PC-3 (cell line): ENCODE results near the gene SMC1B.

Source experiments
- EZH2 ChIP-seq: fragments of 300-600 bp; sonication (generic); IDR thresholded peaks from one replicate; pipeline ENCODE4 v1.6.1; 2017; ENCODE audit warnings: antibody characterized with exemption, mild to moderate bottlenecking, low read length; ENCODE audit not compliant: unreplicated experiment
- EZH2phosphoT487 ChIP-seq: fragments of 300-600 bp; sonication (generic); IDR thresholded peaks from 2 replicates; pipeline ENCODE4 v1.6.1; 2018; ENCODE audit warnings: mild to moderate bottlenecking, antibody characterized with exemption, low read length, borderline replicate concordance
- TF ChIP-seq, protein P1 (sequence below): fragments of 300-600 bp; sonication (generic); conservative IDR thresholded peaks from 2 replicates; pipeline ENCODE4 v1.5.1; 2017; ENCODE audit warnings: antibody characterized with exemption, low read depth, mild to moderate bottlenecking, low read length

DNA sequence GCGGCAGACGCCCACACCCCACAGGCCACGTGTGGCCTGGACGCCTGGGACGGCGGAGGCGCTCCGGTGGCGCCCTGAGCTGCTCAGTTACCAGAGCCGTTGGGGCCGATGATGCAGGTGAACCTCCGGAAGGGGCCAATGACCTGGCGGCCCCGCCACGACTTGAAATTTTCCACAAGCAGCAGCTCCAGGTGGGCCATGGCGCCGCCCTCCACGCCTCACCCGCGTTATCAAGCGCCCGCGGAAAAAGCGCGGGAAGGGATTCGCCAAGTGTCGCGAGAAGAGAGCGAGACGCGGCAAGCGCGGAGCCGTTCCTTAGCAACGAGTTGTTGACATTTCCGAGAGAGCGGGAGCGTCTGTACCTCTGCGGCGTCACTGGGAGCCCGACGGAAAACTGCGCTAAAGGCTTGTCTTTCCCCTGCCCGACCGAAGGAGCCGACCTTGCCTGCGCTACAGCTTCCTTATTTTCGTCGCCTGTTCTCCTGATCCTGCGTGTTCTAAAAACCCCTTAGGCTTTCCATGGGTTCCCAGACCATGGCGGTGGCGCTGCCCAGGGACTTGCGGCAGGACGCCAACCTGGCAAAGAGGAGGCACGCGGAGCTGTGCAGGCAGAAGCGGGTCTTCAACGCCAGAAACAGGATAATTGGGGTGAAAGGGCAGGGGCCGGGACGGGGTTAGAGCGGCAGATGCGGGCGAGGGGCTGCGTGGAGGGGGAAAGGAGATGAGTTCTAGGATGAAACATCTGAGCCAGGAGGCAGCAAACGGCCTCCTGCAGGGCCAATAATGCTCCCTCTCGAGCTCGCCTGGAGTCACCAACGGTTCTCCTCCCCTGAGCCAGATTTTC, at the start of gene SMC1B, which contains the start of gene RIBC2:
- TF ChIP-seq, protein P1, sequence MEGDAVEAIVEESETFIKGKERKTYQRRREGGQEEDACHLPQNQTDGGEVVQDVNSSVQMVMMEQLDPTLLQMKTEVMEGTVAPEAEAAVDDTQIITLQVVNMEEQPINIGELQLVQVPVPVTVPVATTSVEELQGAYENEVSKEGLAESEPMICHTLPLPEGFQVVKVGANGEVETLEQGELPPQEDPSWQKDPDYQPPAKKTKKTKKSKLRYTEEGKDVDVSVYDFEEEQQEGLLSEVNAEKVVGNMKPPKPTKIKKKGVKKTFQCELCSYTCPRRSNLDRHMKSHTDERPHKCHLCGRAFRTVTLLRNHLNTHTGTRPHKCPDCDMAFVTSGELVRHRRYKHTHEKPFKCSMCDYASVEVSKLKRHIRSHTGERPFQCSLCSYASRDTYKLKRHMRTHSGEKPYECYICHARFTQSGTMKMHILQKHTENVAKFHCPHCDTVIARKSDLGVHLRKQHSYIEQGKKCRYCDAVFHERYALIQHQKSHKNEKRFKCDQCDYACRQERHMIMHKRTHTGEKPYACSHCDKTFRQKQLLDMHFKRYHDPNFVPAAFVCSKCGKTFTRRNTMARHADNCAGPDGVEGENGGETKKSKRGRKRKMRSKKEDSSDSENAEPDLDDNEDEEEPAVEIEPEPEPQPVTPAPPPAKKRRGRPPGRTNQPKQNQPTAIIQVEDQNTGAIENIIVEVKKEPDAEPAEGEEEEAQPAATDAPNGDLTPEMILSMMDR, result no peak
- no peak for TF ChIP-seq EZH2
- no peak for TF ChIP-seq EZH2phosphoT487
